Suppressor macrophage (primary cell): Measurements from ENCODE around the gene SH3GL2.

Source experiments
- DNase-seq, 4 experiments: peaks; one replicate each; pipeline ENCODE4 v3.0.0-alpha.2; 2020 to 2022

Gene SH3GL2

DNA sequence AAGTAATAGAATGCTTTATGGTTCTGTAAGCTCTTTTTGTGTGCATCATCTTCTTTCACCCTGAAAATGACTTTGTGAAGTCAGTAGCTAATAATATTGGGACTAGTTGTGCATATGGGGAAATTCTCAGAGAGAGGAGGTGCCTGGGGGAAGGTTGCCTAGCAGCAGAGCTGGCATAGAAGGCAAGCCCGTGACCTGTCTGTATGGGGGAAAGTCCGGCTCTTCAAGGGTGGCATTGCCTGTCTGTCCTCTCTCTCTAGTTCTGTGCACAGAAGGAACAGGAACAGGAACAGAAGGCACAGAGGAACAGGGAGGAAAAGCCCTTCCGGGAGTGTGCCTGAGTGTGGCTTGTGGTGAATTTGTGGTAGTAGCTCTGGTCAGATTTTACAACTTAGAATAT, 33.1 kb downstream of the SH3GL2 start:
- no peak for DNase-seq

DNA sequence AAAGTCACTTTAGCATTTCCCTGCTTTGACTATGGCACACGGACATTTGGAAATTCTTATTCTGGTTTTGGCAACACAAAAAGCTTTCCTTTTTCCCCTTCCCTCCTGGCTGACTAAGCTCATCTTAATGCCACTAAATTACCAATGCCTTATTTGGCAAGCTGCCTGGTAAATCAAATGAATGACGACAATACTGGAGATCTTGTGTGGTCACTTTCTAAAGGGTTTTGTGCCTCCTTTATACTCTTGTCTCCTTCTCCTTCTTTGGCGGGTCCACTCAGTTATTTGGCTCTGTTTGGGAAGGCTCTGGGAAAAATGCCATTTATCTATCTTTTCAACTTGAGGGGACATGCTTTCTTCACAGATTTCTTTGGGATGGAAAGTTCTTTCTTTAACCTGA, 34.9 kb downstream of the SH3GL2 start:
- no peak for DNase-seq

DNA sequence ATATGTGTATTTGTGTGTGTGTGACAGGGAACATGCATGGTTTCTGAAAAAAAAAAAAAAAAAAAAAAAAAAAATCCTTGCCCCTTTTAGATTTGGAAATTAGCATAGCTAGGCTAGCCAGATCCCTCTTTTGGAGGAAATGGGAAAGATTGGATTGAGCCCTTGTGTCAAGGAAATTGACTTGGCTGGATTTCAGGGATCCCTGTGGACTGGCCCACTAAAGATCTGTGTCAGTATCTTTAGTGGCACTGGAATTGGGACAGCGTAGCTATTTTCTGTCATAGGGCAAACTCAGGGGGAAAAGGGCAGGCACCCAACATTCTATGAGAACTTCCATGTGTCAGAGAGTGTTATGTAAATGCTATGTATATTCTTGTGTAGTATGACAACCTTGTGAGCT, 35.4 kb downstream of the SH3GL2 start:
- no peak for DNase-seq

DNA sequence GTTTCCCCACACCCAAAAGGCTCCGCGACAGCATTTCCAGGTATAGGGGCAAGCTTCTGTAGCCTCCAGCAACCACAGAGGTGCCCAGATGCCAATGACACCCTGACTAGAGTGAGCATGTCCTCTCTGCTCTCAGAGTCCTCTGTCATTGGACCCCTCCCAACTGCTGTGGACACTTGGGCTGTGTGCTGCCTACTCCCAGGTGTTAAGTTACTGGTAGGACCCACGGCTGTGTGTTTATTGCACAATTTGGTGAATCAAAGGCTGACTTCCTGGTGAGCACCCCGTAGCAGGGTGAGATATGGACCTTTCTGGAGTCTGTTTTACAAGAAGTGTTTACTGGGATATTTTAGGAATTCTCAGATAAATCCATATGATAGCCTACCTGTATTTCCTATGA, 36.0 kb downstream of the SH3GL2 start:
- DNase-seq = no peak

DNA sequence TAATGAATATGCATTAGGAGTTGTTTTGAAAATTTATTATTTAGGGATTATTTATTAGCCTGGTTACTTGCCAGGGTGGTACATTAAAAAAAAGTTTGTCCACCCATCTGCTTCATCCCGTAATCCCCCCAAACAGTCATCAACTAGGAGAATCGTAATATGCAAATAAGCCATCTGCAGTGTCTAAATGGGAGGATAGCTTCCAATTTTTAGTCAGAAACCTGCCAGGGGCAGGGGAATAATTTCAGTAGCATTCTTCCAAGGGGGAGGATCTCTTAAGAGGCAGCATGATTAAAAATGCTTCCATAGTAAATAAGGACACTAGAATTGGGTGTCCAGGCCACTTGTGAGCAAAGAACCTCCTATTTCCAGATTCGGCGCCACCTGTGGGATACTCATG, 43.3 kb downstream of the SH3GL2 start:
- no peak for DNase-seq

DNA sequence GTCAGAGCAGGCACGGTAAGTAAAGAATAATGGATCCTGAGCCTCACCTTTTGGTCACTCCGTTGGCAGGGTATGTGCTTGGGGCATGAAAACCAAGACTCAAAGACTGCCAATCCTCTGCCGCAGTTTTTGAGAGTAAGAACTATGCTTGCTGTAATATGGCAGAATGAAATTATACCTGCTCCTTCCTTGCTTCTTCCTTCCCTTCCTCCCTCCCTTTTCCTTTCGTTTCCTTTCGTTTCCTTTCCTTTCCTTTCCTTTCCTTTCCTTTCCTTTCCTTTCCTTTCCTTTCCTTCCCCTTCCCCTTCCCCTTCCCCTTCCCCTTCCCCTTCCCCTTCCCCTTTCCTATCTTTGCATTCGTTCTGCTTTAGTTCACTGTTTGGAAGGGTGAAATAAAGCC, 43.9 kb downstream of the SH3GL2 start:
- DNase-seq = no peak

DNA sequence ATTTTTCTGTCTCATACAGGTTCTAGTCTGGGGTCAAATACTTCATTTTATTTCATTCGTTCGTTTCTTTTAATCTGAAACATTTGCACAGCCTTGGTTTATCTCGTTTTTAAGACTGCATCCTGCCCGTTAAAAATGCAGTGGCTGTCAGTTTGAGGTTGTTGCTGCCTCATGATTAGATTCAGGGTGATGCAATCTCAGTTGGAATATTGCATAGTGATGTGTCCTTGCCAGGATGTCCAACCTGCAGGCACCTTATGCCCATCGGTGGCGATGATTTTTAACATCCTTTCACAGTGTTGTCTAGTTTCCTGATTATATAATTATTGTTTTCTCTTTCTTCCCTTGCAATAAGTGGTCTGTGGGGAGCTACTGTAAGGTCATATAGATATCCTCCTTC, 45.1 kb downstream of the SH3GL2 start:
- no peak for DNase-seq

DNA sequence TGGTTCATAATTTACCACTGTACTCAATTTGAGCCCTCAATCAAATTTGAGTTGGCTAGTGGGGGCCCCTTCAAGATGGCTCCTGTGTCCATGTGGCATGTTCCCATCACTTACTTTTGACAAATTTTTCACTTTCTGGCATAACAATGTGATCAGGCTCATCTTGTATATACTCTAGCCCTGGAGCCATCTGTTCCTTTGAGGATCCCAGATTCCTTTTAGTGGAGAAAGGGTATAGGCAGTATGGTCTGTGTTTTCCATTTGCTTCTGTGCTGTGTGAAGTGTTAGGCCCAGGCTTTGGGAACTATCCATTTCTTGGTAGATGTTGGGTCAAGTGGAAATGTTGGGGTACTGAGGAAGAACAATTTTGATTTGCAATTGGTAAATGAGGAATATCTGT, 45.7 kb downstream of the SH3GL2 start:
- no peak for DNase-seq

DNA sequence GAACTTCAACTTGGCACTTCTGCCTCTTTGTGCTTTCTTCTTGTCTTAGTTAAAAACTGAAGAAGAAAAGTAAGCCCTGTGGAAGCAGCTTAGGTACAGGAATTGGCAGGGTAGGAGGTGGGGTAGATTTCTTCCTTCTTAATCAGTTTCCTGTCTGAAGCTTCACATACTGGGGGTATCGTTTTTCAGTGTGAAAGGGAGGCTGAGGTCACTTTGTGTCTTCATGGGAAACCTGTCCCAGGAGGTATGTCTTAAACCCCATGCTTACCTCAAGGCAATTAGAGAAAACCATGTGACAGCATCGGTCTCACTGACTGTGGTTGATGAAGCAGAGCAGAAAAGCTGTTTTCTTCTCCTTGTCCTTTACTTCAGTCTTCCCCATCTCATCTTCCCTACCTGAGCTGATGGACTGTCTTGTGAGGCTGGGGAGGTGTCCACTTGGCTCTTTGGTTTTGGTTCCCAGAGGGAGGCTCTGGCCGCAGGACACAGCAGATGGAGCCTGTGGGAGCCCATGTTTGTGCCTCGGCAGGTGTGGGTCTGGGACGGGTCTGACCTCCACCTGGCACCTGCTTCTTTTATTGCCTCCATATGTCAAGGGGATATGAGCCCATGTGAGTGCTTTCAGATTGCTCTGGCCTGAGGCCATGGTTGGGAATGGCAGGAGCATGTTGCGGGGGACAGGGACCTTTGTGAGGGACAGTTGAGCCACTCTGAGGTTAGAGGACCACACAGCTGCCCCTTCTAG, 47.0 kb downstream of the SH3GL2 start:
- DNase-seq = no peak

DNA sequence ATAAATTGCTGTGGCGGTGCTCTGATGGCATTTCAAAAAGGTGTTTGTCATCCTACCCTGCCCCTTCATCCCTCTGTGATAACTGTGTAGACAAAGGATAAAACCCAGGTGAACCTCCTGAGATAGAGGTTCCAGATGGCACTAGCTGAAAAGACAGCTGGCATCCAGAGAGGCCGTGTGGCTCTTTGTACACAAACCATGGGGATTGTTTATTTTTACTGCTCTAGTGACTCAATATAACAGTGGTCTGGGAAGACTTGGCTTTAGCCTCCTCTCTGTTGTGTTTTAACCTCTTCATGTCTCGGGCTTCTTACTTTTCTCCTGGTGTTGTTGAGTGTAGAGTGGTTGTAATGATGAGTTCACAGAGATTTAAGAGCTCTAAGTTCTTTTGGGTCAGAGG, 48.8 kb downstream of the SH3GL2 start:
- DNase-seq = no peak

DNA sequence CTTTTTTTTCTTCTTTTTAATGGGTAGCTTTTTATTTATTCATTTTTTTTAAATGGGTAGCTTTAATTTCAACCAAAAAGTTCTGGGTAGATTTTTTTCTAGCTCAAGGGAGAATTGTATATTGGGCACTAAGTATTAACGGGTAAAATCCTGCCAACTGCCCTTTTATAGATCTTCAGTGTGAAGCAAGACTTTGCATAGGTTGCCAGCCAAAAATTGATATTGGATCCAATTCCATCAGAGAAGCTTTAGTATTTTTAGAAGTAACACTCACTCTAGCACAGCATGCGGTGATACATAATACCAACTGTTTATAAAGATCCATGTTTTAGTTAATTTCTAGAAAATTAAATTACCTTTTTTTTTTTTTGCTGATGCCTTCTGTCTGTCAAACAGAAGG, 49.8 kb downstream of the SH3GL2 start:
- no peak for DNase-seq

DNA sequence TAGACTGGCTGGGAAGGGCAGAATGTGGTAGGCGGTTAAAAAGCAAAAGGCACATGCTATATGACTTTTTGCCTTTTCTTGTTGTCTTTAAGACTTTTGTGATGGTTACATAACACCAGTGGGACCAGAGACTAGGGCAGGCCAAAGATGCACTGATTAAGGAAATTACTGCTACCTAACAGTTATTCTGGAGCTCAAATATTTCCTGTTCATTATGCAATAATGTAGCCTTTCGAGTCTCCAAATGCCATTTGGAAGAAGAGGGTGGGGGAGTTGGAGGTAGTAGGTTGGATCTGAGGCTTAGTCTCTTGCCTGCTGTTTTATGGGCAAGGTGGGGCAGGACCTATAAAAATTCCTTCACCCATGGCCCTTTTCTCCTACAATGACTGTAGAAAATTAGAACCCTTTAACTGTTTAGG, 51.7 kb downstream of the SH3GL2 start:
- no peak for DNase-seq

DNA sequence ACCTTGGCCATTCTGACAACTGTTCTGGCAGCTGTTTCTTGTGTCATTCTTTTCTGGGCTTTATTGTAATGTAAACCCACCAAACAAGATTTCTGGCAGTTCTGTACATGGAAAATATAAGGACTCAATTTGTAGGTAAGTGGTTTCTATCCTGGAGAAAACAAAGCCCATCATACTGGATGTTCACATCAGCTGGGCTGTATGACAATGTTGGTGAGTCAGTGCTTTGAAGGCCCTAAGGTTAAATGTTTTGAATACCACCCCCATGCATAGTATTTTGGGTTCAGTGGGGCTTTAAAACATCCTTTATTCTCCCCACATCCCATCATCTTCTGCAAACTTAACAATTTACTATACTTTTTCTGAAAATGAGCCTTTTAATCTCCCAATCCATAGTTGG, 52.5 kb downstream of the SH3GL2 start:
- no peak for DNase-seq

DNA sequence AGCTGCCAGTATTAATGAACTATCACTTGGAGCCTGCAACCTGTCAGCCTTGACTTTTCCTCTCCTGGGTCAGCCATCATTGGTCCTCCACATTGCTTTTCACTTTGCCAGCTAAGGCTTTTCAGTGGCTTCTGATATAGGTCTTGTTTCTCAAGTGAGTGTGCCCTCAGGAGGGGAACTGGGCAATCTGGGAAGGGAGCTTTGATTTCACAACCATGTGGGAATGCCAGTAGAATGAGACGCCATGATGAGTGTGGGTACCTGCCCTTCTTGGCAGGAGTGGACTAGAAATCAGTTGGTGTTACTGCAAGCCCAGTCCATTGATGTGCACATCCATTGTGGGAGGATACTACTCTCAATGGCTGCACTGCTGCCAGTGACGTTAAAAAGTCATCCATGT, 54.1 kb downstream of the SH3GL2 start:
- no peak for DNase-seq

DNA sequence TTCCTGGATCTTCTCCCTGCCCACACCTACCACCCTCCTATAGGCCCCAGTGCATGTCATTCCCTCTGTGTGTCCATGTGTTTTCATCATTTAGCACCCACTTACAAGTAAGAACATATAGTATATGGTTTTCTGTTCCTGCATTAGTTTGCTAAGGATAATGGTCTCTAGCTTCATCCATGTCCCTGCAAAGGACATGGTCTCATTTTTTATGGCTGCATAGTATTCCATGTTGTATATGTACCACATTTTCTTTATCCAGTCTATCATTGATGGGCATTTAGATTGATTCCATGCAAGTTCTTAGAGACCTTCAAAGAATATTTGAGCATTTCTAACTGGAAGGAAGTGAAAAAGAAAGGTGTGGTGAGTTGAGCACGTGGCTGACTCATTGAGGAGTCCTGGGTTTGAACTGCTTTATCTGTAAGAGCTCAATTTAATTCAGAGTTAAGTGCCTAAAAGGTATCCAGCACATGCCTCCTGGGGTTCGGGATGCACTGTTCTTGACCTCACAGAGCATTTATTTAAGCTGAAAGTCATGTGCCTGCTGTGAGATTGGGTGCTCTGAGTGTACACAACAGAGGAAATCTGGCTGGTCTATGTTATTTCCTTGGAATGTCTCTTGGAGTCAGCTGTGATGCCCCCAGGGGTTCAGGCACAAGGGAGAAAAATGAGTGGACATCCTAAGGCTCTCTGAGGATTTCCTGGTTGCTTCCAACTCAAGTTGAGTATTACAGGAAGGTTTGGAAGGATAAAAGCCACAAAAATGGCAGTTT, 56.4 kb downstream of the SH3GL2 start:
- DNase-seq = no peak

DNA sequence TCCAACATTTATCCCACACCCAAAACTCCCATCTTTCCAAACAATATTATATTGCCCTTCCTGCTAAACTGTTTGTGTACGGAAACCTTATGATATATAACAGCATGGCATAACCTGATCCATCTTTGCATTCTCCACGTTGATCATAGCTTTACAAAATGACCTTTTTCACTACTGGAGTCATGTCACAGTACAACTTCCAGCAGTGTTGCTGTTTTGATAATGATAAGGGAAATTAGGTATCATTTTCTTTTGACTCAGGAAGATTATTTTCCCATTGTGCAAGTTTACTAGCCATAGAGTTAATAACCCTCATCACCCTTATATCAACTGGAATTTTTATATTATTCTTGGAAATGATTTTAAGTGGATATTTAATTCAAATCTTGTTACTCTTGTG, 57.5 kb downstream of the SH3GL2 start:
- DNase-seq = no peak

DNA sequence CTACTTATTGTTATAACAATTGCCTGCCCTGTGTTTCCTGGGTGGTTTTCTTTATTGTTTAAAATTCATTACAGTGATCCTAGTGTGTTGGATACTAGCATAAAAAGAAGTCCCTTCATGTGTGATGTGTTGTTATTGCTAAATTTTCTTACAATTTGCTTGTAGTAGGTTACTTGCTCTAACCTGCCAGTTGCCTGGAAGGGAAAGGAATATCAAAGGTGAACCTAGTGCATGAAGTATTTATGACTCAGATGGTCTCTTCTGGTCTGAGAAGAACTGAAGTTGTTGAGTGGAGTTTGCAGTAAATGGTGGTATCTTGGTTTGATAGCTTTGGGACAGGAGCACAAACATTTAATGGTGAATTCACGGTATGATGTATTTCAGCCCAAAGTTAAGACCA, 58.0 kb downstream of the SH3GL2 start:
- no peak for DNase-seq

DNA sequence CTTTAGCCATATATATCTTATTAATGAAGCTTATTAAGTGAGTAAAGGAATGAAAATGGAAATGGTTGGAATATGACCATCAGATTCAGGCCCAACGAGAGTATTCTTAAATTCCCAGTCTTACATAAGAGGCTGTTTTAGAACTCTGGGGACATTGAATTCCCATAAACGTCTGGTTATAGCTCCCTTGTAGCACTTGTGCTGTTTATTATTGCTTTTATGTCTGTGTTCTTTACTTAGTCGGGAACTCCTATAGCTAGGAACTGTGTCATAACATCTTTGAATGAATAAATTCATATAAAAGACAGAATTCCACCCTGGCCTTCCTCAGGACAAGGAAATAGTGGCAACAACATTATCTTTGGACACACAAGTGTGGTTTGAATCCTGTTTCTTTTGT, 58.4 kb downstream of the SH3GL2 start:
- DNase-seq = no peak

DNA sequence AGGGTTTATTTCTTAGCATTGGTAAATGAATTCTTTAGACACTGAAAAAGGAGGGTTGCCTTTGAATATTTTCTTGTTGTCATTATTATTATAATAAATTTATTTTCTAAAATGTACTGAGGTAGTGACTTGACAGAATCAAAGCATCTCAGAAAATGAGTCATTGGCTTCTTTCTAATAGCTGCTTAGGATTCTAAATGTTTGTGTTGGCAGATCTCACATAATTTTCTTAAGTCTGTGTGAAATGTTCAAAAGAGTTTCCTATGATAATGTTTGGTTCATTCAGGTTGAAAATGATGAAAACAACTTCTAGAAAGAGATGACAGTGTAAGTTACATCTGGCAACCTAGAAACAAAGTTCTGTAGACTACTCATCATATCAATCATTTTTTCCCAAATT, 69.7 kb downstream of the SH3GL2 start:
- no peak for DNase-seq

DNA sequence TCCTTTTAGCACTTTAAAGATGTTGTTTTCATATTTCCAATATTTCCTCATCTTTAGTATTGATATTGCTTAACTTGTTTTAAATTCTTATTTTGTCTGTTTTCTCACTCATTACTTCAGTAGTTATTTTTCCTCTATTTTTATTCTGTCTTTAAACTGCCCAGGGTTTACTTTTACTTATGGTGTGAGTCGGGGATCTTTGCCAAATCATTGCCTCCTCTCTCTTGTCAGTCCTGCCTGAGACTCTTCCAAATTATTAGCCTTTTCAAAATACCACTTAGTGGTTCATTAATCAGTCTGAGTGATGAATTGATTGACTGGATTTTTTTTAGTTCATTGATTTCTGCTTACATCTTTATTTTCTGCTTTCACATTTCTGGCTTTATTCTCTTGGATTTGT, 72.9 kb downstream of the SH3GL2 start:
- DNase-seq = no peak

DNA sequence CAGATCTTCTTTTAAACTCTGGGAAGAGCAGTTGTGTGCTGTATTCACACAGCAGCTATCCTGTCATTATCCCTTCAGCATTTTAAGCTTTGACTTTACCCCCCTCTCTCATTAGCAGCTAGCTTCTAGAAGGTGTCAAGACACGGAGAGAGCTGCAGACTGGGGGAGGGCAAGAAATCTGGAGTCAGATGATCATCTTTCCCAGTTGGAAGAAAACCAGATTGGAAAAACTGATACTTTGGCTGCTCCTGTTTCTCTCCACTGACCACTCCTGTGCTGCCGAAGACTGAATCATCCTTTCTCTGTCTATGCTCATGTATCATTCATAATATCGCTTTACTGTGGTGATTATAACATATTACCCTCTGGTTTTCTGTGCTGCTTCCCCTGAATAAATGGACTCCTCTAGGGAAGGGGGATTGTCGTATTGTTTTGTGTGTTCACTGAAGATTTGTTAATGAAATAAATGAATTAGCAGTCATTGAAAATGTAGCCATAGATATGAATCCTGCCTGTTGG, 75.1 kb downstream of the SH3GL2 start:
- DNase-seq = no peak

DNA sequence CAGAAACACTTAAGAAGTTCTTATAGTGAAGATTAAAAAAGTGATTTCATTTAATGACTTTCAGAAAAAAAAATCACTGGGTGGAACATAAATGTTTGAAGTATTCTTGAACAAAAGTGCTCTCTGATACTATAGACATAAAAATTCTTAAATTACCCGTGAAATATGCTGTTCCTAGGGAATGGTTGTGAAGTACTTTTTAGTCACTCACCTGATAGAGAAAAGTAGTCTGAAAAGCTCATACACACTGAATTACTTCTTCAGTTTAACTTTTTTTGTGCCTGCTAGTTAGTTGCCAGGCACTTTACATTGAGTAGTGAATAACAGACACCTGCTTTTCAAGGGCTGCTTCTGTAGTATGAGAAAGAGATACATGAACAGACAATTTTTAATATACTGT, 78.0 kb downstream of the SH3GL2 start:
- DNase-seq = no peak

DNA sequence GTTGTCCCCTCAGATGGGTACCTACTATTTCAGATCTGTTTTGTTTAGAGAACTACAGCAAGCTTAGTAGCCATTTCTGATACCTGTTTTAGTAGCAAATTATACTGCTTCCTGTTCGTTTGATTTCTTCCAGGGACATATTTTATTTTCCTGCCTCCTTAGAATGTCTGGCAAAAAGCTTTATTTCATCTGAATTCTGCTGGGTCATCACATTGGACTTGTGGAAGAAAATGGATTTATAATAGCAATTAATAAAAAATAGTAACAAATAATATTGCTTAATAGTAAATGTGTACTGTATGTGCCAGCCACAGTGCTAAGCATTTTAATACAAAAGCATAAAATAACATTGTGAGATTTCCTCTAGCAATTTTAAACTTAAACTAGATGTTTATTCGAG, 79.4 kb downstream of the SH3GL2 start:
- DNase-seq = no peak

DNA sequence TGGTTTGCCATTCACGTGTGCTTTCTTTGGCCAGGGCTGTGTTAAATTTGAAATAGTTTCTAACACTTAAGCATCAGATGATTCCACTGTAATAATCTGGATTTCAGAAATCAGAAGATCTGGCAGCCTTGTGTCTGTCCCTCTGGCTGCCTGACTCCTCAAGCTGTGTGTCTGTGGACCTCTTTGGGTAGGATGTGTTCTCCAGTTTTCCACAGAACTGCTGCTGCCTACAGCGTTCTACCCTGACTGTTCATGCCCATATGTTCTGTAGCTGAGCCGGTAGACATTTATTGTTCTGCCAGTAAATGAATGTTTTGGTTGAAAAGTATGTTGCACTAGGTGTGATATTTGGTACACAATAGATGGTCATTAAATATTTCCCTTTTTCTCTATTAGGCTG, 81.3 kb downstream of the SH3GL2 start:
- no peak for DNase-seq
